Measurements from ENCODE around the gene KIF19. TPM values are rescaled to one million over a fixed set of nuclear protein-coding genes. Genes with fewer than 3 reads are reported as not detected.

KIF19 gene
- total and polyA plus RNA-seq, 2 of the 4 experiments (the other 2 are of a cell fraction): not detected

GRCh38 chr17:74347646-74348045, 21.6 kb downstream of the KIF19 start:
- no peak overlapping the region for H2BK5ac ChIP-seq (ENCODE audit: low read depth, low read length, poor library complexity, severe bottlenecking)
- DNase-seq: no peak
- H3K9ac ChIP-seq (ENCODE audit: low read depth, low read length): no peak overlapping the region
- ATAC-seq (ENCODE audit: low read depth): no peak
- H4K8ac ChIP-seq (ENCODE audit: low read depth in 2 of 2, low read length in 2 of 2): no peak overlapping the region
- H2BK15ac ChIP-seq (ENCODE audit: low read depth, low read length): no peak overlapping the region
- H3K4me2 ChIP-seq (ENCODE audit: low read depth, low read length): no peak overlapping the region
- no peaks in the 10 kb centered on the region for H3K36me3 ChIP-seq (ENCODE audit: control insufficient read depth, insufficient read depth, low read length)
- H2BK20ac ChIP-seq (ENCODE audit: low read depth, low read length): no peak overlapping the region
- H3K27ac ChIP-seq (ENCODE audit: insufficient read depth, low read length): no peak overlapping the region
- H2BK120ac ChIP-seq (ENCODE audit: low read depth, low read length): no peak overlapping the region
- in situ Hi-C loops (cut with MboI; ENCODE audit: low sequenced_read_pairs) (no loop called here), dilution Hi-C loops (cut with HindIII; ENCODE audit: low sequenced_read_pairs, unreplicated experiment) (no loop called here), intact Hi-C loops (cut with micrococcal nuclease) (no loop called here)
- H3K56ac ChIP-seq (ENCODE audit: extremely low read depth, insufficient read depth, low read length): no peak overlapping the region
- ChIA-PET CTCF (no interaction called here), POLR2A (ENCODE audit: unreplicated experiment) (no interaction called here)
- H3K4ac ChIP-seq (ENCODE audit: low read depth, low read length): no peak overlapping the region
- H4K20me1 ChIP-seq (ENCODE audit: insufficient read depth, low read length): no peaks in the 10 kb centered on the region
- no peak overlapping the region for H4K5ac ChIP-seq (ENCODE audit: low read depth, low read length)
- no peaks in the 10 kb centered on the region for H3K9me3 ChIP-seq (ENCODE audit: control insufficient read depth, insufficient read depth, low read length)
- no peak overlapping the region for H2AFZ ChIP-seq (replicated peaks; ENCODE audit: low read length, poor library complexity)
- no peaks in the 10 kb centered on the region for H3K9me1 ChIP-seq (ENCODE audit: insufficient read depth, low read length)
- no peak overlapping the region for H2AK9ac ChIP-seq (replicated peaks; ENCODE audit: low read depth, low read length, poor library complexity)
- H2AK5ac ChIP-seq (ENCODE audit: low read depth, low read length): no peak overlapping the region
- no peak overlapping the region for H4K91ac ChIP-seq (ENCODE audit: insufficient read depth, low read depth, low read length)
- H3K79me1 ChIP-seq (ENCODE audit: low read depth in 1 of 2, low read length in 2 of 2): no peaks in the 10 kb centered on the region
- no peak for TF ChIP-seq ELK1 (IDR thresholded peaks at IDR 0.05; ENCODE audit: borderline replicate concordance, low read depth, low read length)
- TF ChIP-seq NFE2L2 (IDR thresholded peaks at IDR 0.05; ENCODE audit: low read depth, low read length): no peak
- TF ChIP-seq CHD1 (IDR thresholded peaks at IDR 0.05; ENCODE audit: low read depth, low read length): no peak
- TF ChIP-seq CEBPB (IDR thresholded peaks at IDR 0.05; ENCODE audit: low read depth, low read length): no peak
- no peak for TF ChIP-seq MXI1 (IDR thresholded peaks at IDR 0.05; ENCODE audit: borderline replicate concordance, low read depth, low read length)
- H3K4me1 ChIP-seq (ENCODE audit: control insufficient read depth, insufficient read depth, low read length): no peaks in the 10 kb centered on the region
- no peak overlapping the region for H3K14ac ChIP-seq (replicated peaks; ENCODE audit: low read depth, low read length)
- H3K27me3 ChIP-seq (ENCODE audit: control insufficient read depth, insufficient read depth, low read length): peaks cover 5% of the 10 kb centered on the region; the same call in 1 of the 2 replicates
- no peak overlapping the region for H3K4me3 ChIP-seq (ENCODE audit: insufficient read depth, low read depth, low read length)
- no peak overlapping the region for H3K23ac ChIP-seq (ENCODE audit: low read depth, low read length)
- WGBS, 2 experiments (ENCODE audit: extremely low coverage in 2 of 2, insufficient read length in 1 of 2): 86% methylated on average over 7 of the region's 14 CpGs; no CpG with 5 or more reads in 1 of the 2 experiments
- no peak overlapping the region for H3K18ac ChIP-seq (ENCODE audit: low read depth, low read length)
- BruUV-seq (replicated peaks): no TSS peak
